Nephron (organoid): Measurements from ENCODE around the gene RALGAPA2.

ENCODE experiments used
- H3K27ac Mint-ChIP-seq, 3 experiments: 2 replicates each; pipeline ENCODE4 v1.8.0; 2020; ENCODE audit warnings: mixed read lengths in 3 of 3, mild to moderate bottlenecking in 2 of 3, moderate library complexity in 1 of 3
- H3K27me3 Mint-ChIP-seq: 2 replicates; pipeline ENCODE4 v1.8.0; 2021; ENCODE audit warnings: low read depth, mild to moderate bottlenecking, moderate library complexity, mixed read lengths
- H3K36me3 Mint-ChIP-seq: 2 replicates; pipeline ENCODE4 v1.8.0; 2020; ENCODE audit warnings: low read depth, mixed read lengths
- H3K4me1 Mint-ChIP-seq: 2 replicates; pipeline ENCODE4 v1.8.0; 2020; ENCODE audit warnings: mixed read lengths
- H3K4me3 Mint-ChIP-seq, 3 experiments: 2 replicates each; pipeline ENCODE4 v1.8.0; 2020; ENCODE audit warnings: mild to moderate bottlenecking in 3 of 3, mixed read lengths in 3 of 3, moderate library complexity in 2 of 3
- H3K9me3 Mint-ChIP-seq: 2 replicates; pipeline ENCODE4 v1.8.0; 2020; ENCODE audit warnings: mixed read lengths
- CTCF ChIP-seq, 3 experiments: fragments of 200-600 bp; sonication (generic); IDR thresholded peaks; one replicate each; pipeline ENCODE4 v1.5.0; 2021; ENCODE audit warnings: antibody characterized with exemption in 3 of 3; ENCODE audit not compliant: unreplicated experiment in 3 of 3

RALGAPA2 gene

GRCh38 chr20:20683020-20683419 is 29.4 kb downstream of the RALGAPA2 start:
- Mint-ChIP-seq H3K27ac (no peak overlapping the region), H3K9me3 (no peaks in the 10 kb centered on the region), H3K27me3 (no peaks in the 10 kb centered on the region), H3K36me3 (no peaks in the 10 kb centered on the region), H3K4me1 (peaks cover 32% of the 10 kb centered on the region), H3K4me3 (no peak overlapping the region)
- TF ChIP-seq CTCF (IDR thresholded peaks at IDR 0.05; ENCODE audit: unreplicated experiment in 3 of 3) = no peak

- H3K9me3 Mint-ChIP-seq = no peaks in the 10 kb centered on the region
- no peak for TF ChIP-seq CTCF (IDR thresholded peaks at IDR 0.05; ENCODE audit: unreplicated experiment in 3 of 3)
- no peak overlapping the region for H3K4me3 Mint-ChIP-seq
- peaks cover 4% of the 10 kb centered on the region for H3K36me3 Mint-ChIP-seq
- H3K27ac Mint-ChIP-seq = no peak overlapping the region
- H3K27me3 Mint-ChIP-seq = no peaks in the 10 kb centered on the region
- H3K4me1 Mint-ChIP-seq = peaks cover 23% of the 10 kb centered on the region
Measured at GRCh38 chr20:20680991-20681508, 31.4 kb downstream of the RALGAPA2 start.

- Mint-ChIP-seq H3K36me3 (peaks cover 4% of the 10 kb centered on the region), H3K27ac (no peak overlapping the region), H3K4me3 (no peak overlapping the region), H3K27me3 (no peaks in the 10 kb centered on the region), H3K4me1 (peaks cover 15% of the 10 kb centered on the region), H3K9me3 (no peaks in the 10 kb centered on the region)
- no peak for TF ChIP-seq CTCF (IDR thresholded peaks at IDR 0.05; ENCODE audit: unreplicated experiment in 3 of 3)
Measured at GRCh38 chr20:20679316-20679715, 33.1 kb downstream of the RALGAPA2 start.

GRCh38 chr20:20677186-20677585 is 35.3 kb downstream of the RALGAPA2 start:
- TF ChIP-seq CTCF (IDR thresholded peaks at IDR 0.05; ENCODE audit: unreplicated experiment in 3 of 3) = no peak
- no peaks in the 10 kb centered on the region for H3K27me3 Mint-ChIP-seq
- no peaks in the 10 kb centered on the region for H3K9me3 Mint-ChIP-seq
- no peak overlapping the region for H3K27ac Mint-ChIP-seq
- H3K4me1 Mint-ChIP-seq = peaks cover 4% of the 10 kb centered on the region
- H3K36me3 Mint-ChIP-seq = peaks cover 4% of the 10 kb centered on the region
- no peak overlapping the region for H3K4me3 Mint-ChIP-seq

- Mint-ChIP-seq H3K36me3 (no peaks in the 10 kb centered on the region), H3K27ac (no peak overlapping the region)
Measured at GRCh38 chr20:20668639-20669038, 43.8 kb downstream of the RALGAPA2 start.

More at GRCh38 chr20:20668639-20669038, 43.8 kb downstream of the RALGAPA2 start:
- no peaks in the 10 kb centered on the region for H3K27me3 Mint-ChIP-seq
- no peak overlapping the region for H3K4me3 Mint-ChIP-seq
- peaks cover 5% of the 10 kb centered on the region for H3K4me1 Mint-ChIP-seq
- no peaks in the 10 kb centered on the region for H3K9me3 Mint-ChIP-seq
- no peak for TF ChIP-seq CTCF (IDR thresholded peaks at IDR 0.05; ENCODE audit: unreplicated experiment in 3 of 3)
